D721Med (cell line): Measurements from ENCODE around the gene SEC16A.

Source experiments
- DNase-seq: peaks from one replicate; pipeline ENCODE4 v3.0.0; 2011; ENCODE audit warnings: low spot score; ENCODE audit not compliant: insufficient read length
- FAIRE-seq: peaks from 2 replicates; lab custom pipeline; 2011; peaks lifted over from hg19 to GRCh38; lab: Jason Lieb, UNC
- TF ChIP-seq, protein P1 (sequence below): IDR thresholded peaks from 2 replicates; pipeline ENCODE4 v1.5.1; 2012; ENCODE audit warnings: mild to moderate bottlenecking, control low read depth; ENCODE audit not compliant: insufficient read depth; ENCODE audit errors: missing control alignments

The SEC16A gene

DNA sequence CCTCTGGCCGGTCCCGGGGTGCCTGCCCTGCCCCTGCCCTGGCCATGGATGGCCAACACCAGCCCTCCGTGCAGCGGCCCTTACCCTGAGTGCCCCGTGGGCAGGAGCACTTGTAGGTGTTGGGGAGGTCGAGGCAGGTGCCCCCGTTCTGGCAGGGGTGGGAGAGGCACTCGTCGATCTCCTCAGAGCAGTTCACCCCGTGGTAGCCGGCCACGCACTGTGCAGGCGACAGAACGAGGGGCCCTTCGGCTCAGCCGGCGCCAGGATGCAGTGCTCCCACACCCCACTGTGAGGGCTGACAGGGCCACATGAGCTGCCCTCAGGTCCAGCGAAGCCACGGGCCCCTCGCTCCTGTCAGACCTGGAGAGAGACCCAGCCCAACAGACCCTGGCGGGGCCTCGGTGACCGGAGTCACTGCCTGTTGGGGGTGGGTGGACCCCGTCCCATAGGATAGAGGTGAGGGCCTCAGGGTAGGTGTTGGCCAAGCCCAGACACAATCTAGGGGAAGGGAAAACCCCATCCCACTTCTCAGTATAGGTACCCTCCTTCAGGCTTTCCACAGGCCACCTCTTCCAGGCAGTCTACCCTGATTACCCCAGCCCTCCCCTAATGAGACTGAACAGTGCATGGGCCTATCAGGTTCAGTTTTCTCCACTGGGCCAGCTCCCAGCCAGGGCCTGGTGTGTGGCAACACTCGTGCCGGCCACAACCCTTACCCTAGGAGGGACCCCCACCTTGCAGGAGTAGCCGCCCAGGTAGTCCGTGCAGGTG is 24.6 kb upstream of the SEC16A start:
- DNase-seq: no peak
- no peak for FAIRE-seq
- TF ChIP-seq, protein P1, sequence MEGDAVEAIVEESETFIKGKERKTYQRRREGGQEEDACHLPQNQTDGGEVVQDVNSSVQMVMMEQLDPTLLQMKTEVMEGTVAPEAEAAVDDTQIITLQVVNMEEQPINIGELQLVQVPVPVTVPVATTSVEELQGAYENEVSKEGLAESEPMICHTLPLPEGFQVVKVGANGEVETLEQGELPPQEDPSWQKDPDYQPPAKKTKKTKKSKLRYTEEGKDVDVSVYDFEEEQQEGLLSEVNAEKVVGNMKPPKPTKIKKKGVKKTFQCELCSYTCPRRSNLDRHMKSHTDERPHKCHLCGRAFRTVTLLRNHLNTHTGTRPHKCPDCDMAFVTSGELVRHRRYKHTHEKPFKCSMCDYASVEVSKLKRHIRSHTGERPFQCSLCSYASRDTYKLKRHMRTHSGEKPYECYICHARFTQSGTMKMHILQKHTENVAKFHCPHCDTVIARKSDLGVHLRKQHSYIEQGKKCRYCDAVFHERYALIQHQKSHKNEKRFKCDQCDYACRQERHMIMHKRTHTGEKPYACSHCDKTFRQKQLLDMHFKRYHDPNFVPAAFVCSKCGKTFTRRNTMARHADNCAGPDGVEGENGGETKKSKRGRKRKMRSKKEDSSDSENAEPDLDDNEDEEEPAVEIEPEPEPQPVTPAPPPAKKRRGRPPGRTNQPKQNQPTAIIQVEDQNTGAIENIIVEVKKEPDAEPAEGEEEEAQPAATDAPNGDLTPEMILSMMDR: no peak

DNA sequence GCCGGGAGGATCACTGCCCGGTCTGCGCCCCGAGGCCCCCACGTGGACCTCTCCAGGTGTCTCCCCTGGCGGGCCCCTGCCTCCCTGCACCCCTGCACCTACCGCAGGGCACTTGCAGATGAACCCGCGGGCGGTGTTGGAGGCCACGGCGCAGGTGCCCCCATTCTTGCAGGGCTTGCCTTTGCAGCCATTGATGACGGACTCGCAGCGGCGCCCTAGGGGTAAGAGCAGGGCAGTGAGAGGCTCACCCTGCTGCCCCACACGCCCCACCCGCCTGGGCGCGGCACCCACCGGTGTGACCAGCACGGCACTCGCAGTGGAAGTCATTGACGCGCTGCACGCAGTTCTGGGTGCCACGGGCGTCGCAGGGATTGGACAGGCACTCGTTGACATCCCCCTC is 23.6 kb upstream of the SEC16A start:
- no peak for FAIRE-seq
- TF ChIP-seq, protein P1: no peak
- DNase-seq: no peak

DNA sequence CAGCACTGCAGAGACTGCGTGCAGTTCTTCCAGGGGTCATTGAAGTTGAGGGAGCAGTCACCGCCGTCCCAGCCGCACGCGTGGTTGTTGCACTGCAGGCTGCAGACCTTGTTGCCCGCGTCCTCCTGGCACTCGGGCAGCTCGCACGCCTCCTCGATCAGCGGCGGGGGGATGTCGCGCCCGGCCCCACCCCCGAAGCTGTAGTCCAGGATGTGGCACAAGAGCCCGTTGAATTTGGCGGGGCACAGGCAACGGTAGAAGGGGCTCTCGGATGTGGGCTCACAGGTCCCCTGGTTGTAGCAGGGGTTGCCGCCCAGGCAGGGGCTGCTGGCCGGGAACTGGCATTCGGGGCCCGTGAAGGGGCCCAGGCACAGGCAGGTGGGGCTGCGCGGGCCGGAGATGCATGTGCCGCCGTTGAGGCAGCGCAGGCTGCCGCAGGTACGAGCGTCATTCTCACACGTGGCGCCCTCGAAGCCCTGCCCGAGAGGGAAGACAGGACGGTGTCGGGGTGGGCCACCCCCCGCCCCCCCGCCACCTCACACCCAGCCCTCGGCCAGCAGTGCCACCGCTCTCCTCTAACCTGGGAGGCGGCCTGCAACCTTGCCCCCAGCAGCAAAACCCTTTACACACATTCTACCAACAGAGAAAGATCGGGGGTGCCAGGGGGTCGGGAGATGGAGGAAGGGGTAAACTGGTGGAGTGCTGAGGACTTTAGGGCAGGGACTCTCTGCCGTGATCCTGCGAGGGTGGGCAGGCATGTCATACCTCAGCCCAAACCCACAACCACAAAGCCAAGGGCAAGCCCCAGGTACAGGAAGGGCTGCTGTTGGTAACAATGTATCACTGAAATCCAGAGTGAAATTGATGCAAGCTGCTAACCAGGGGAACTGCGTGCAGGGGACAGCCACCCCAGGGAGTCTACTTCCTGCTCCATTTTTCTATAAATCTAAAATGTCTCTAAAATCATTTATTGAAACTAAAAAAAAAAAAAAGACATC is 22.9 kb upstream of the SEC16A start:
- DNase-seq (no peak), FAIRE-seq (no peak)
- TF ChIP-seq, protein P1: no peak

DNA sequence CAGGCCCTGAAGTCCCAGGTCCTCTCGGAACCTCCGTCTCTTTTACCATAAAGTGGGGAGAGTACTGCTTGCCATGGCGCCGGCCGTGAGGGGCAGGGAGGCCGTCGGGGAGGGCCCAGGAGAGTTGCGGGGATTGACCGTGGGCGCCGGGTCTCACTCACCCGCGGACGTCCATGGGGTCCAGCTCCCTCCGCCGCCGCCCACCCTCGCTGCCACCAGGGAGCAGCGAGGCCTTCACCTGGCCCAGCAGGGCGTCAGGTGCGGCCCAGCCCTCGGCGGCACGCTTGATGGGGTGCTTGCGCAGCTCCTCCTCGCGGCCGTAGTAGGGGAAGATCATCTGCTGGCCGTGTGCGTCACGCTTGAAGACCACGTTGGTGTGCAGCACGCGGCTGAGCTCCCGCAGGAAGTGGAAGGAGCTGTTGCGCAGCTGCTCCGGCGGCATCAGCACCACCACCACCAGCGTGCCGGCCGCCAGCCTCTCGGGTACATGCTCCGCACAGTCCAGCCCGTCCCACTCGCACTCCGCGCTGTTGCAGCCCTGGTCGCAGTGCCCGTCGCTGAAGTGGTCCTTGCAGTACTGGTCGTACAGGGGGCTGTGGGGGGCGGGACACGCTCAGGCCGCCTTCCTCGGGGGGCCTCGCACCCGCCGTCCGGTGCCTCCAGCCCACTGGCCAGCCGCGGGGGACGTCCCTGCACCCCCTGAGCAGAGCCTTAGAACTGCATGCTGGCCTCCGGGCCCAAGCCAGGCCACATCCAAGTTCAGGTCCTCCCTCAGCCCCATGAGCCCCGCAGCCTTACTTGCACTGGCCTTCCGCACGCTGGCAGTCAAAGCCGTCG is 21.9 kb upstream of the SEC16A start:
- no peak for FAIRE-seq
- no peak for DNase-seq
- TF ChIP-seq, protein P1: no peak

DNA sequence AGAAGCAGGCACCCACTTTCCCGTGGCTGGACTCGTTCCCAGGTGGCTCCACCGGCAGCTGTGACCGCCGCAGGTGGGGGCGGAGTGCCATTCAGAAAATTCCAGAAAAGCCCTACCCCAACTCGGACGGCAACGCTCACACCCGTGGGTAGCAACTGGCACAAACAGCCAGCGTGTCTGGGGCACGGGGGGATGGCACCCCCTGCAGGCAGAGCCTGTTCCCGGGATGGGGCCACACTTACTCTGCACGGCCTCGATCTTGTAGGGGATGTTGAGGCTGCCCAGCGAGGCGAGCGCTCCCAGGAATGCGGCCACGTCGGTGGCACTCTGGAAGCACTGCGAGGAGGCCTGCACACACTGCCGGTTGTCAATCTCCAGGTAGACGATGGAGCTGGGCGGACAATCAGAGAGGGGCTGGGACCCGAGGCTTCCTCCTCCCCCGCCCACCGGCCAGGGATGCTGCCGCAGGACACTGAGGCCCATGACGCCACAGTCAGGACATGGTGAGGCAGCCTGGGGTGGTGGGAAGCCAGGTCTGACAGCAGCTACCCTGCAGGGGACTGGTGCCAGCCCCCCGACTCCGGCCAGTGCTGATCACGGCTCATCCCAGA is 20.2 kb upstream of the SEC16A start:
- FAIRE-seq (no peak), DNase-seq (no peak)
- TF ChIP-seq, protein P1: peak; percentile 11

DNA sequence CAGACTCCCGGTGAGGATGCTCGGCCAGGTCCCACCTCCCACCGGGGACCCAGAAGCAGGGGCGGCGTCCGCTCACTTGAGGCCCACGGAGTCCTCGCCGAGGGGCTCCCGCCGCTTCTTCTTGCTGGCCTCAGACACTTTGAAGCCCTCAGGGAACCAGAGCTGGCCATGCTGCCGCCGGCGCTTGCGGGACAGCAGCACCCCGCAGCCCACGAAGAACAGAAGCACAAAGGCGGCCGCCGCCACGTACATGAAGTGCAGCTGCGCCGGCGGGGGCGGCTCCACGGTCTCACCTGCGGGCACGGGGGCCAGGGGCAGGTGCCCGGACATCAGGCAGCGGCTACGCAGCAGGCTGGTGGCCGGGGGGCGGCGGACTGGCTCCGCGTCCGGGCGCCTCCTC is 19.4 kb upstream of the SEC16A start:
- no peak for DNase-seq
- FAIRE-seq: no peak
- TF ChIP-seq, protein P1: no peak
